Measurements from ENCODE around the gene ZCCHC2. TPM values are rescaled to one million over a fixed set of nuclear protein-coding genes. Genes with fewer than 3 reads are reported as not detected.

Gene ZCCHC2
- polyA plus RNA-seq, 1 donor (not counting 4 experiments of a cell fraction or from before 2014, with no cell fraction given), result 12.9 TPM

DNA sequence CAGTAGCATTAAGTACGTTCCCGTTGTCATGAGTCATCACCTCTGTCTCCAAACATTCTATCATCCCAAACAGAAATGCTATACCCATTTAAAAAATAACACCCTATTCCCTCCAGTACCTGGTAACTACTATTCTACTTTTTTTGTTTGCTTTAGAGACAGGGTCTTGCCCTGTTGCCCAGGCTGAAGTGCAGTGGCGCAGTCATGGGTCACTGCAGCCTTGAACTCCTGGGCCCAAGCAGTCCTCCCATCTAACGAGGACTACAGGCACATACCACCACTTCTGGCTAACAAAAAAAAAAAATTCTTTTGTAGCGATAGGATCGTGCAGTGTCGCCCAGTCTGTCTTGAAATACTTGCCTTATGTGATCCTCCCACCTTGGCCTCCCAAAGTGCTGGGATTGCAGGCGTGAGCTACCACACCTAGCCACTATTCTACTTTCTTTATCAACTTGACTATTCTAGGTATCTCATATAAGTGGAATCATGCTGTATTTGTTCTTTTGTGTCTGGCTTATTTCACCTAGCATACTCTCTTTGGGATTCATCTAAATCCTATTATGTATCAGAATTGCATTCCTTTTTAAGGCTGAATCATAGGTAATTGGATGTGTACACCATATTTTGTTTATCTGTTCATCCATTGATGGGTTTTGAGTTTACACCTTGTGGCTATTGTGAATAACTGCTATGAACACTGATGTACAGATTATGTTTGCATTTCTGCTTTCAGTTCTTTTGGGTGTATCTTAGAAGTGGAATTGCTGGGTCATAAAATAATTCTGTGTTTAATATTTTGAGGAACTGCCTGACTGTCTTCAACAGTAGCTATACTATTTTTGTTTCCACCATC is 14.4 kb downstream of the ZCCHC2 start:
- peak overlapping the region; percentile 50 for H3K27ac ChIP-seq (ENCODE audit: control insufficient read depth, insufficient read depth, low read length)
- H2AFZ ChIP-seq (ENCODE audit: control insufficient read depth, low read length), result no peak overlapping the region
- DNase-seq (ENCODE audit: low read depth, low spot score) (no peak), FAIRE-seq (peak; percentile 52)
- TF ChIP-seq EZH2 (IDR thresholded peaks at IDR 0.05; ENCODE audit: low read length), result no peak
- TF ChIP-seq, protein P1, sequence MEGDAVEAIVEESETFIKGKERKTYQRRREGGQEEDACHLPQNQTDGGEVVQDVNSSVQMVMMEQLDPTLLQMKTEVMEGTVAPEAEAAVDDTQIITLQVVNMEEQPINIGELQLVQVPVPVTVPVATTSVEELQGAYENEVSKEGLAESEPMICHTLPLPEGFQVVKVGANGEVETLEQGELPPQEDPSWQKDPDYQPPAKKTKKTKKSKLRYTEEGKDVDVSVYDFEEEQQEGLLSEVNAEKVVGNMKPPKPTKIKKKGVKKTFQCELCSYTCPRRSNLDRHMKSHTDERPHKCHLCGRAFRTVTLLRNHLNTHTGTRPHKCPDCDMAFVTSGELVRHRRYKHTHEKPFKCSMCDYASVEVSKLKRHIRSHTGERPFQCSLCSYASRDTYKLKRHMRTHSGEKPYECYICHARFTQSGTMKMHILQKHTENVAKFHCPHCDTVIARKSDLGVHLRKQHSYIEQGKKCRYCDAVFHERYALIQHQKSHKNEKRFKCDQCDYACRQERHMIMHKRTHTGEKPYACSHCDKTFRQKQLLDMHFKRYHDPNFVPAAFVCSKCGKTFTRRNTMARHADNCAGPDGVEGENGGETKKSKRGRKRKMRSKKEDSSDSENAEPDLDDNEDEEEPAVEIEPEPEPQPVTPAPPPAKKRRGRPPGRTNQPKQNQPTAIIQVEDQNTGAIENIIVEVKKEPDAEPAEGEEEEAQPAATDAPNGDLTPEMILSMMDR (optimal IDR thresholded peaks at IDR 0.05 in 1 of 3, IDR thresholded peaks at IDR 0.05 in 1 of 3, conservative IDR thresholded peaks at IDR 0.05 in 1 of 3; ENCODE audit: extremely low read depth in 1 of 3, insufficient read depth in 2 of 3, low read length in 3 of 3), result no peak
- dilution Hi-C loops (cut with MboI; ENCODE audit: extremely low pct_ligation_motif_present, low sequenced_read_pairs), result no loop called here
- no peak overlapping the region for H3K4me3 ChIP-seq (ENCODE audit: control insufficient read depth in 2 of 3, extremely low read depth in 1 of 3, insufficient read depth in 2 of 3, low read depth in 1 of 3, low read length in 3 of 3)
- H3K27me3 ChIP-seq (ENCODE audit: control insufficient read depth, extremely low read depth, insufficient read depth, low read length), result no peaks in the 10 kb centered on the region
- no peaks in the 10 kb centered on the region for H4K20me1 ChIP-seq (ENCODE audit: control insufficient read depth, extremely low read depth, insufficient read depth, low read length)
- peak overlapping the region; percentile 41 for H3K4me2 ChIP-seq (ENCODE audit: control insufficient read depth, extremely low read depth, insufficient read depth, low read depth, low read length)
- H3K36me3 ChIP-seq (ENCODE audit: control insufficient read depth in 2 of 2, extremely low read depth in 1 of 2, insufficient read depth in 2 of 2, low read length in 2 of 2), result peaks cover 0 to 9% of the 10 kb centered on the region in 2 experiments
- H3K9me1 ChIP-seq (ENCODE audit: control insufficient read depth, extremely low read depth, insufficient read depth, low read length), result no peaks in the 10 kb centered on the region
- H3K4me1 ChIP-seq (ENCODE audit: control insufficient read depth, extremely low read depth, insufficient read depth, low read length), result peaks cover 23% of the 10 kb centered on the region
- peaks cover 49% of the 10 kb centered on the region for H3K79me2 ChIP-seq (ENCODE audit: control insufficient read depth, insufficient read depth, low read length)
- no peak overlapping the region for H3K9ac ChIP-seq (ENCODE audit: control insufficient read depth, extremely low read depth, insufficient read depth, low read length)
- H3K9me3 ChIP-seq (ENCODE audit: control insufficient read depth, low read depth, low read length), result no peaks in the 10 kb centered on the region

- Histone ChIP-seq H4K20me1 (ENCODE audit: control insufficient read depth, extremely low read depth, insufficient read depth, low read length) (no peaks in the 10 kb centered on the region), H3K27me3 (ENCODE audit: control insufficient read depth, extremely low read depth, insufficient read depth, low read length) (no peaks in the 10 kb centered on the region), H3K4me3 (ENCODE audit: control insufficient read depth in 2 of 3, extremely low read depth in 1 of 3, insufficient read depth in 2 of 3, low read depth in 1 of 3, low read length in 3 of 3) (no peak overlapping the region), H3K27ac (ENCODE audit: control insufficient read depth, insufficient read depth, low read length) (peak overlapping the region; percentile 50), H3K79me2 (ENCODE audit: control insufficient read depth, insufficient read depth, low read length) (peaks cover 42% of the 10 kb centered on the region), H3K36me3 (ENCODE audit: control insufficient read depth in 2 of 2, extremely low read depth in 1 of 2, insufficient read depth in 2 of 2, low read length in 2 of 2) (peaks cover 0 to 12% of the 10 kb centered on the region in 2 experiments), H3K9ac (ENCODE audit: control insufficient read depth, extremely low read depth, insufficient read depth, low read length) (no peak overlapping the region), H2AFZ (ENCODE audit: control insufficient read depth, low read length) (no peak overlapping the region), H3K4me1 (ENCODE audit: control insufficient read depth, extremely low read depth, insufficient read depth, low read length) (peaks cover 23% of the 10 kb centered on the region), H3K4me2 (ENCODE audit: control insufficient read depth, extremely low read depth, insufficient read depth, low read depth, low read length) (peak overlapping the region; percentile 52), H3K9me3 (ENCODE audit: control insufficient read depth, low read depth, low read length) (no peaks in the 10 kb centered on the region), H3K9me1 (ENCODE audit: control insufficient read depth, extremely low read depth, insufficient read depth, low read length) (no peaks in the 10 kb centered on the region)
- FAIRE-seq (peak; percentile 89), DNase-seq (ENCODE audit: low read depth, low spot score) (no peak)
- TF ChIP-seq EZH2 (IDR thresholded peaks at IDR 0.05; ENCODE audit: low read length), result no peak
- TF ChIP-seq, protein P1 (optimal IDR thresholded peaks at IDR 0.05 in 1 of 3, IDR thresholded peaks at IDR 0.05 in 1 of 3, conservative IDR thresholded peaks at IDR 0.05 in 1 of 3; ENCODE audit: extremely low read depth in 1 of 3, insufficient read depth in 2 of 3, low read length in 3 of 3), result no peak
- dilution Hi-C loops (cut with MboI; ENCODE audit: extremely low pct_ligation_motif_present, low sequenced_read_pairs), result no loop called here
These were observed 15.1 kb downstream of the ZCCHC2 start for GRCh38 chr18:62537946-62538345.
